HepG2 (cell line): ENCODE results near the gene JMJD6. TPM values are rescaled to one million over a fixed set of nuclear protein-coding genes. Genes with fewer than 3 reads are reported as not detected.

Experiments
- ADNP ChIP-seq: sonication (generic); formaldehyde crosslinking; IDR thresholded peaks from 2 replicates; pipeline ENCODE4 v1.4.0; 2020; ENCODE audit warnings: missing genetic modification reagents
- ARID2 ChIP-seq: sonication (generic); formaldehyde crosslinking; IDR thresholded peaks from 2 replicates; pipeline ENCODE4 v1.8.1; 2022; ENCODE audit warnings: mild to moderate bottlenecking, missing genetic modification reagents, borderline replicate concordance
- BHLHE40 ChIP-seq: IDR thresholded peaks from 2 replicates; pipeline ENCODE4 v1.6.1; 2011; ENCODE audit warnings: low read length, improper control_type of control experiment
- DDIT3 ChIP-seq: sonication (generic); formaldehyde crosslinking; IDR thresholded peaks from 2 replicates; pipeline ENCODE4 v1.4.0; 2020; ENCODE audit warnings: mild to moderate bottlenecking, missing genetic modification reagents
- ELF3 ChIP-seq: IDR thresholded peaks from 2 replicates; pipeline ENCODE4 v1.6.1; 2016; ENCODE audit warnings: missing genetic modification reagents, missing compliant biosample characterization
- ETV6 ChIP-seq: sonication (generic); formaldehyde crosslinking; conservative IDR thresholded peaks from 2 replicates; pipeline ENCODE4 v1.4.0; 2020; ENCODE audit warnings: missing genetic modification reagents
- EZH2 ChIP-seq: conservative IDR thresholded peaks from 2 replicates; pipeline ENCODE4 v1.6.1; 2012; ENCODE audit warnings: mild to moderate bottlenecking, low read depth, low read length, moderate library complexity
- HMG20A ChIP-seq: IDR thresholded peaks from 2 replicates; pipeline ENCODE4 v1.6.1; 2016; ENCODE audit warnings: borderline replicate concordance
- JDP2 ChIP-seq: sonication (generic); formaldehyde crosslinking; IDR thresholded peaks from 2 replicates; pipeline ENCODE4 v1.8.1; 2022; ENCODE audit warnings: missing genetic modification reagents, borderline replicate concordance
- KDM6A ChIP-seq: IDR thresholded peaks from 2 replicates; pipeline ENCODE4 v1.6.1; 2016; ENCODE audit warnings: low read depth
- MLLT10 ChIP-seq: sonication (generic); formaldehyde crosslinking; IDR thresholded peaks from 2 replicates; pipeline ENCODE4 v1.4.0; 2020; ENCODE audit warnings: missing genetic modification reagents
- NFE2L1 ChIP-seq: sonication (generic); formaldehyde crosslinking; IDR thresholded peaks from 2 replicates; pipeline ENCODE4 v1.4.0; 2020; ENCODE audit warnings: missing genetic modification reagents, mild to moderate bottlenecking, borderline replicate concordance
- NFIC ChIP-seq: IDR thresholded peaks from 2 replicates; pipeline ENCODE4 v1.6.1; 2012; ENCODE audit warnings: mild to moderate bottlenecking, low read length, inconsistent platforms
- PHF8 ChIP-seq: sonication (generic); formaldehyde crosslinking; IDR thresholded peaks from 2 replicates; pipeline ENCODE4 v1.5.0; 2020; ENCODE audit warnings: missing genetic modification reagents
- PITX1 ChIP-seq: sonication (generic); formaldehyde crosslinking; IDR thresholded peaks from 2 replicates; pipeline ENCODE4 v1.5.1; 2020; ENCODE audit warnings: mild to moderate bottlenecking, missing genetic modification reagents
- RNF219 ChIP-seq: sonication (generic); formaldehyde crosslinking; IDR thresholded peaks from 2 replicates; pipeline ENCODE4 v1.5.0; 2020; ENCODE audit warnings: mild to moderate bottlenecking, missing genetic modification reagents
- SMAD9 ChIP-seq: sonication (generic); formaldehyde crosslinking; IDR thresholded peaks from 2 replicates; pipeline ENCODE4 v1.5.1; 2020; ENCODE audit warnings: mild to moderate bottlenecking, missing genetic modification reagents
- SNAPC2 ChIP-seq: sonication (generic); formaldehyde crosslinking; IDR thresholded peaks from 2 replicates; pipeline ENCODE4 v1.8.1; 2022; ENCODE audit warnings: mild to moderate bottlenecking, missing genetic modification reagents
- SP5 ChIP-seq: IDR thresholded peaks from 2 replicates; pipeline ENCODE4 v1.6.1; 2016; ENCODE audit warnings: low read depth, borderline replicate concordance
- TOPORS ChIP-seq: sonication (generic); formaldehyde crosslinking; IDR thresholded peaks from 2 replicates; pipeline ENCODE4 v1.8.0; 2023; ENCODE audit warnings: mild to moderate bottlenecking, missing genetic modification reagents
- ZFP36L2 ChIP-seq: sonication (generic); formaldehyde crosslinking; IDR thresholded peaks from 2 replicates; pipeline ENCODE4 v1.4.0; 2020; ENCODE audit warnings: missing genetic modification reagents
- ZFY ChIP-seq: sonication (generic); formaldehyde crosslinking; IDR thresholded peaks from 2 replicates; pipeline ENCODE4 v1.4.0; 2020; ENCODE audit warnings: missing genetic modification reagents
- ZNF326 ChIP-seq: sonication (generic); formaldehyde crosslinking; IDR thresholded peaks from 2 replicates; pipeline ENCODE4 v1.4.0; 2020; ENCODE audit warnings: missing genetic modification reagents, borderline replicate concordance
- ZNF615 ChIP-seq: sonication (generic); formaldehyde crosslinking; IDR thresholded peaks from 2 replicates; pipeline ENCODE4 v1.5.0; 2020; ENCODE audit warnings: mild to moderate bottlenecking, missing genetic modification reagents, borderline replicate concordance
- ZNF879 ChIP-seq: sonication (generic); formaldehyde crosslinking; IDR thresholded peaks from 2 replicates; pipeline ENCODE4 v1.8.1; 2023; ENCODE audit warnings: missing genetic modification reagents
- ZNF883 ChIP-seq: sonication (generic); formaldehyde crosslinking; IDR thresholded peaks from 2 replicates; pipeline ENCODE4 v1.5.1; 2020; ENCODE audit warnings: mild to moderate bottlenecking, missing genetic modification reagents; ENCODE audit errors: not compliant biosample characterization
- polyA plus RNA-seq, 8 experiments: library from polyadenylated mRNA; depleted of rRNA in 3 of 8; stranded (reverse) in 7 of 8; unstranded in 1 of 8; fragments of >200 nt; fragmentation: Illumina TruSeq in 4 of 8; extraction: Trizol in 4 of 8; gene quantifications; 2 replicates each; pipeline versions ENCODE4 v1.2.1 to v1.2.3, GENCODE V29; 2011 to 2016; ENCODE audit warnings: low read depth in 4 of 8, missing spikeins in 1 of 8, mixed read lengths in 1 of 8; ENCODE audit not compliant: insufficient read depth in 1 of 8
- total RNA-seq, 5 experiments: library from RNA; depleted of rRNA; stranded (reverse); fragments of >200 nt; fragmentation: Illumina TruSeq; extraction: Trizol; gene quantifications; 2 replicates each; pipeline ENCODE4 v1.2.3, GENCODE V29; 2016; ENCODE audit warnings: low read depth in 1 of 5
- TF ChIP-seq, protein P1 (sequence below): sonication (generic); formaldehyde crosslinking; IDR thresholded peaks from 2 replicates; pipeline ENCODE4 v1.8.0; 2022; ENCODE audit warnings: missing genetic modification reagents, low read depth, mild to moderate bottlenecking, borderline replicate concordance
- TF ChIP-seq, protein P2 (sequence below): IDR thresholded peaks from 2 replicates; pipeline ENCODE4 v1.6.1; 2016; ENCODE audit warnings: mild to moderate bottlenecking, missing biosample characterization, missing genetic modification reagents
- TF ChIP-seq, protein P3 (sequence below): sonication (generic); formaldehyde crosslinking; IDR thresholded peaks from 2 replicates; pipeline ENCODE4 v1.8.0; 2023; ENCODE audit warnings: mild to moderate bottlenecking, missing genetic modification reagents

Gene JMJD6
- total and polyA plus RNA-seq, 2 of the 13 experiments (the other 11 are each of a cell fraction or from before 2014, with no cell fraction given), result 33.6 to 41.0 TPM

DNA sequence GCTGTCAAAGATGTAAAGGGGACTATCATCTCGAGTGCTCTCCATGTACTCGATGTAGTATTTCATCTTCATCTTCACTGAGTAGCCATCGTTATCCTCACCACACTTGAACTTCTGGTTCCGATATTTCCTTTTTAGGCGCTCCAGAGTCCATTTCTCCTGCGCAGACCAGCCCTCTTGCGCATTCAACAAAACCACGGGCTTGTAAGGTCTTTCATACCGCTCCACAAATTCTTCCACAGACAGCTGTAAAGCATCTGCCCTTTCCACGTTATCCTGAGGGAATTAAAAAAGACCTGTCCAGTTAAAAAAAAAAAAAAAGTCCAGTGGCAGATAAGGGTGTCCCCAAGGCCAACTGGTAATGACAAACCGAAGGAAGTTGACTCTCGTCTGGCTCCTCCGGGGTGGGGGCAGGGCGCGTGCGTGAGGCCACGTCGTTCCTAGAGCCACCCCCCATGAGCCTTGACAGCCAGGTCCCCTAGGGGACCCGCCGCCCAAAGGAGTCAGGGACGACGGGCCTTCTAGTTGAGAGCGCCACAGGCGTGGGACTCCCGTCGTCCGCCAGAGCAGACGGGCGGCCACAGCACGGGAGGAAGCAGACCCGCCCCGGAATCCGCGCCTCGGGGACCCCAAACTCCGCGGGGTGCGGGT, 701 bp downstream of the JMJD6 start (continued):
- TF ChIP-seq SNAPC2 (CRISPR knock-in tag) (no peak), ZFP36L2 (CRISPR knock-in tag) (no peak), NFE2L1 (CRISPR knock-in tag) (no peak), PITX1 (no peak), JDP2 (CRISPR knock-in tag) (no peak), ZFY (no peak), ZNF879 (peak; percentile 22; the same call in 1 of the 2 replicates), ZNF326 (CRISPR knock-in tag) (no peak), SP5 (CRISPR knock-in tag) (0 out of 2 replicates have a peak, but pooled peaks have one; percentile 35), RNF219 (CRISPR knock-in tag) (no peak; the same call in 1 of the 2 replicates), DDIT3 (CRISPR knock-in tag) (no peak), HMG20A (no peak), BHLHE40 (no peak), MLLT10 (no peak), PHF8 (peak; percentile 67), EZH2 (no peak), ARID2 (CRISPR knock-in tag) (no peak), ELF3 (CRISPR knock-in tag) (no peak), NFIC (no peak), ADNP (no peak; the same call in 1 of the 2 replicates), ZNF615 (no peak), ETV6 (CRISPR knock-in tag) (no peak; the same call in 1 of the 2 replicates), SMAD9 (CRISPR knock-in tag) (no peak), ZNF883 (CRISPR knock-in tag) (no peak), TOPORS (CRISPR knock-in tag) (no peak), KDM6A (CRISPR knock-in tag) (no peak; the same call in 1 of the 2 replicates)
- TF ChIP-seq, protein P1, sequence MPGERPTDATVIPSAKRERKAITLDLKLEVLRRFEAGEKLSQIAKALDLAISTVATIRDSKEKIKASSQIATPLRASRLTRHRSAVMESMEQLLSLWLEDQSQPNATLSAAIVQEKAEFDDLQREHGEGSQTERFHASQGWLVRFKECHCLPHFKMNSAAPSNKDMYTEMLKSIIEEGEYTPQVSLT, result 0 out of 2 replicates have a peak, but pooled peaks have one; percentile 39
- TF ChIP-seq, protein P2, sequence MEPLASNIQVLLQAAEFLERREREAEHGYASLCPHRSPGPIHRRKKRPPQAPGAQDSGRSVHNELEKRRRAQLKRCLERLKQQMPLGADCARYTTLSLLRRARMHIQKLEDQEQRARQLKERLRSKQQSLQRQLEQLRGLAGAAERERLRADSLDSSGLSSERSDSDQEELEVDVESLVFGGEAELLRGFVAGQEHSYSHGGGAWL (CRISPR knock-in tag), result no peak
- TF ChIP-seq, protein P3, sequence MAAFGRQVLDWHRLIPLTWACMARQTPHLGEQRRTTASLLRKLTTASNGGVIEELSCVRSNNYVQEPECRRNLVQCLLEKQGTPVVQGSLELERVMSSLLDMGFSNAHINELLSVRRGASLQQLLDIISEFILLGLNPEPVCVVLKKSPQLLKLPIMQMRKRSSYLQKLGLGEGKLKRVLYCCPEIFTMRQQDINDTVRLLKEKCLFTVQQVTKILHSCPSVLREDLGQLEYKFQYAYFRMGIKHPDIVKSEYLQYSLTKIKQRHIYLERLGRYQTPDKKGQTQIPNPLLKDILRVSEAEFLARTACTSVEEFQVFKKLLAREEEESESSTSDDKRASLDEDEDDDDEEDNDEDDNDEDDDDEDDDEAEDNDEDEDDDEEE (CRISPR knock-in tag), result no peak
